Hematopoietic multipotent progenitor cell treated with erythropoietin and hydrocortisone succinate and interleukin-3 and kit ligand, for 8 days (in vitro differentiated cells): ENCODE results near the gene KRT79.

ENCODE experiments used
- DNase-seq: peaks from one replicate; pipeline ENCODE4 v3.0.0-alpha.2; 2015

KRT79 gene

DNA sequence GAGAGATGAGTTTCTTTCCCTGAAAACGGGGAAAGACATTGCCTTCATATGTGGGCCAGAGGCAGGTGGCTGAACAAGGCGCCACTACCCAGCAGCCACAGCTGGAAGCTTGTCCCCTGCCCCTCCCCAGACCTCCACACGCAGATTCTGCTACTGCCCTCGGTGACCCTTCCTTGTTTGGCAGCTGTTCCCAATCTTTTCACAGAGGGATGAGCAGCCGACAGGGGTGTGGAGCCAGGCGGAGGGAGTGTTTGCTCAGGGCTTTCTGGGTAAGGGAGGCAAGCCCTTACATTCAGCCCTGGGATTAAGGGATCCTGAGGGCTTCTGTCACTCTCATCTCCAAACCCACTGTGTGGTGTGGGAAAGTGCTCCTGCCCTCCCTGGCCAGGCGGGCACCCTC lies 15.7 kb downstream of the KRT79 start:
- no peak for DNase-seq

DNA sequence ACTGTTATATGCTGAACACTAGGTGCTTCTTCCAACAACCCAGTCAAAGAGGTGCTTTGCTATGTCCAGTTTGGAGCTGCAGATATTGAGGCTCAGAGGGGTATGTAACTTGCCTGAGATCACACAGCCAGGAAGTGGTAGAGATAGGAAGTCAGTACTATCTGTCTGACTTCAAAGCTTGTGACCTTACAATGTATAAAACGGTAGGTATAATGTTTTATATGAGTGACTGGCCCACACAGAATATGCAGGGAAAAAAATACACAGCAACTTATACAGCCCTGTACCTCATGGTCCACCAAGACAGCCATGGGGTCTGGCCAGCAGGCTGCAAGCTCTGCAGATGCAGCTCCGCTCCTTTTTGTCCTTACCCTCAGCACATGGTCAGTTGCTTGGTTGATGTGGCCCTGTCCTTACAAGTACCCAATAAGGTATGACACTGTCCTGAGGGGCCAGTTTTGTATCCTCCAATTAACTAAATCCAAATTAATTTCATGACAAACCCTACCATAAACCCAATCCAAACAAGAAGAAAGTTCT lies 16.3 kb downstream of the KRT79 start:
- DNase-seq = no peak

DNA sequence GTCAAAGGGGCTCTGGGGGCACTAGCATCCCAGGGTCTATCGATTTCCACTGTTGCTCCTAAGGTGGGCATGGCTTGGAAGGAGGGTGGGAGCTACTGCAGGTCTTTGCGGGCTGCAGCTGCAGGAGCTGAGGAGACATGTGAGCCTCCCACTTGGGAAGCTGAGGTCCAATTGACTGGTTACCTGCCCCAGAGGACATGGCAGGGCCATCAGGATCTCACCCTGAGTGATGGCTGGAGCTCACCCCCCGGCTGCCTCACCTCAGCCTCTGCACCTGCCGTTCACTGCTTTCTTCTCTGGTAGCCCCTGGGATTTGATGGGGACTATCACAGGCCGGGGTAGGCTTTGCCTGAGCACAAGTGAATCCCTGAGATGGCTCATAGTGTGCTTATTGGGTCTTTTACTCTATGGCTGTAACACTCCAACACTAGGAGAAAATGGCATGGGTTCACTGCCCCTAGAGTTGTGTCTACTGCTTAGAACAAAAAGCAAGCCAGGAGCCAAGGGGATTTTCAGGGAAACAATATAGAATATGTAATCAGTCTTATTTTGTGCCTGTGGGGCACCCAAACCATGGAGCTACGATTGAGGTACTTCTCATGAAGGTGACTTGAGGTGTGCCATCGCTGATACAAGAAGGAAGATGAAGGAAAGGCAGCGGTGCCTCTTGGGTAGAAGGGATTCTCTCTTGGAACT lies 17.0 kb downstream of the KRT79 start:
- DNase-seq = no peak

DNA sequence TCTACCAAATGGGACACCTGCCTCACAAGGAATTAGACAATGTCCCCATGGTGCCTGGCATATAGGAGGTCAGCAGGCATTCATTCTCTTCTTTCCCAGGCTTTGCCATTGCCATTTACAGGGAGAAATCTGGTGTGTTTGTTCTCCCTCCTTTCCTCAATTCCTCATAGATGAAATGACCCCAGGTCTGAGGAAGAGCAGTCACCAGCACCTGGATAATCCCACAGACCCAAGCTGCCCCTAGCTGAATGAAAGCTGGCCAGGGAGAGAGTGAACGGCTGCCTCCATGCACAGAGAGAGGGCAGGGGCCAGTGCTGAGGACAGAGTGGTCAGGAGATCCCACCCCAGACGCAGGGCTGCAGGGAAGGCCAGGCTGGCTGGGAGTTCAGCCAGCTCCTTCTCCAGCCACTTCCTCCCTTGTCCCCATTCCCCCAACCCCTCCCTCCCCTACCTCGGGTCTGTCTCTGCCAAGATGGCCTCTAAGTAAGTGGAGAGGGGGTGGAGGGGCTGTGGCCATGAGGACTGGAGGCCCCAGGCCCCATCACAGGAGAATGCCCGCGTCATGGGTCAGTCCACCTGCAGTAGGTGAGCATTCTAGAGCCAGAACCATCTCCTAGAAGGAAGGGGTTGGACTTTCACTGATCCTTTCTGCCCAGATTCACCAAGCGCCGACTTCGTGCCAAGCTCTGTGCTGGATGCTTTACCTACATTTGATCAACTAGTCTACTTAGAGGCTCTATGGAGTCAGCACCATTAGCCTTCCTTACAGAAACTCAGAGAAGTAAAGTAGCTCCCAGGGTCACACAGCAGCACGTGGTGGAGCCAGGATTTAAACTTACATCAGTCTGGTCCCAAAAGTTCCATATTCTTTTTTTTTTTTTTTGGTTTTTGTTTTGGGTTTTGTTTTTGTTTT lies 18.2 kb downstream of the KRT79 start:
- DNase-seq = no peak

DNA sequence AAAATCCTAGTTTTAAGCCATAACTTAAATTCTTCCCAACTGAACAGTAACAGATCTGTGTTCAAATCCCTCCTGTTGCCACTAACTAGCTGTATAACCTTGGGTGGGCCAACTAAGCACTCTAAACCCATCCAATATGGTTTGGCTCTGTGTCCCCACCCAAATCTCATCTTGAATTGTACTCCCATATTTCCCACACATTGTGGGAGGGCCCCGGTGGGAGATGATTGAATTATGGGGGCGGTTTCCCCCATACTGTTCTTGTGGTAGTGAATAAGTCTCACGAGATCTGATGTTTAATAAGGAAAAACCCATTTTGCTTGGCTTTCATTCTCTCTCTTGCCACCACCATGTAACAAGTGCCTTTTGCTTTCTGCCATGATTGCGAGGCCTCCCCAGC lies 18.9 kb downstream of the KRT79 start:
- DNase-seq = no peak

DNA sequence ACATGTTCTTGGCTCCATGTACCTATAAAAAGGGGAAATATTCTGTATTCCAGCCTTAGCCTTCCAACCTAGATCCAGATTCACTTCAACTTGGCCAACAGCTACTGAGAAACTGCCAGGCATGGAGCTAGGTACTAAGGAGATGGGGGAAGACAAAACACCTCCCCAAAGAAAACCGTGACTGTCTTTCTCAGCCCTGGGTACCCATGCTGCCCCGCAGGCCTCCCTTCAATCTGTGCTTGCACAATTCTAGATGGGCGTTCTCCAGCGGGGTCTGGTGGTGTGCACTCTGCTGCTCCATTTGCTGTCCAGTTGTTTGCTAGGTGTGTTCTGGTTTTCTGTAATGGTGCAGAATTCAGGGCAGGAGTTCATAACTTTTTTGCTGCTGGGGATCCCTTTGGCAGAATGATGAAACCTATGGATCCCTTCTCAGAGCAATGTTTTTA lies 19.4 kb downstream of the KRT79 start:
- no peak for DNase-seq

DNA sequence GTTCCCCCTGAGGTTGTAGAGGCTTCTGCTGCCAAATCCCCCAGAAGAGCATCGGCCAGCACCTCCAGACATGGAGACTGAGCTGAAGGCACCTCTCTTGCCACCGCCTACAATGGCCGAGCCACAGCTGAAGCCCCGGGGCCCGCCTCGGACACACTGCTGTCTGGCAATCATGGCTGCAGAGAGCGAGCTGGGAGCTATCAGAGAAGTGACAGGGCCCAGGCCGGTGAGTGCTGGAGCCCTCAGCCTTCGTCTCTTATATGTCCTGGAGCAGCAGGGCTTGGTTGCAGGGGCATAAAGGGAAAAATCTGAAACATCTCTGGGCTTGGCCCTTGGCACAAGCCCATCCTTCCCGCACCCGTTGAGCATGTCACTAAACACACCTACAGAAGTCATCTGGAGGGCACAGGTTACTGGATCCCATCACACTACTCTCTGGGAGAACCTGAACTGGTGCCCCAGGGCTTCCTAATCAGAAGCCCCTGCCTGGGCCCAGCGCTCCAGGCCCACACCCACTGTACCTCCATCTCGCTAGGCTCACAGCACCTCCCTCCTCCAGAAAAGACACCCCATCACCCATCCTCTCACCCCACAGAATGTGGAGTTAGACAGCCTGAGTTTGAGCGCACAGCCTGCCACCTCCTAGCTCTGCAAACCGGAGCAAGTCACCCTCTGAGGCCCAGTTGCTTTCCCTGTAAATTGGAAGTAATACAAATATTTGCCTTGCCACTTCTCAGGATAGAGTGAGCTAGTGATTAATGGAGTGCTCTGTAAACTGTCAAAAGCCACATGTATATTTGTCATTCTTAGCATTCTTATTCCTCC lies 20.0 kb downstream of the KRT79 start, which contains the start of gene KRT4:
TSS of gene KRT4 (minus strand) at position 232 of the 825 bp plus-strand sequence. CDS start at position 174, 58 bp downstream.
- DNase-seq = no peak

DNA sequence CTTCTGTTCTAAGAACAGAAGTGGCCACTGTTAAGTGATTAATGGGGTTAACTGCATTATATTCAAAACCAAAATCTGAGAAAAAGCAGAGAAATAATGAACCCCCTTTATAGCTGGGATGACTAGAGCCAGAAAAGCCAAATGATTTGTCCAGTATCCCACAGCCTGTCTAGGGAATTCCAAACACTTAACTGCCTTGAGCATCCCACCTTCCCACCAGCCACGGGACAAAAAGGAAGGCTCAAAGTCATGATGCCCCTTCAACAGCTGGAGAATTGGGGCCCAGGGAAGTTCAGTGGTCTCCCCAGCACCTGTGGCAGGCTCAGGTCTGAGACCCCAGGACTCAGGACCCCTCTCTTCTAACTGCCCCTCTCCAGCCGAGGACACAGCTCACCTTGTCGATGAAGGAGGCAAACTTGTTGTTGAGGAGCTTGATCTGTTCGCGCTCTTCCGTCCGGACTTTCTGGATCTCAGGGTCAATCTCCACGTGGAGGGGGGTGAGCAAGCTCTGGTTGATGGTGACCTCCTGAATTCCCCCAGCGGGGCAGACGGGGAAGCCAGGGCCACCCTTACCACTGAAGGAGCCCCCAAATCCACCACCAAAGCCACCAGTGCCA lies 20.8 kb downstream of the KRT79 start:
- no peak for DNase-seq

DNA sequence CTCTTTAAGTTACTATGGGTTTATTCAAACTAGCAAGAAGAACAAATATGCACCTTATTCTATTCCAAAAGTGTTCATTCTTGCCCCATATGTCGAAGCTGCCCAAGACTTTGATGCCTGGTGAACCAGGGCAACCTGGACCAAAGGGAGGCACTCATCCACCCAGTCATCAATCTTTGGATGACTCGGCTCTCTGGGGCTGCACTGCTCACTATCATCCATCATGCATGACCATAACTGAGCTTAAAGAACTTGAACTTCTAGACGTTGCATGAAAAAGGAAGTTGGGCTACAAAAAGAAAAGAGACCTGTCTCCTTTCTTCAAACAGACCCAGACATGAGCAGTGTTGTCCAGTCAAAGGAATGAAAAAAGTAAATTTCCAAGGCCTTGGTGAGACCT lies 21.4 kb downstream of the KRT79 start:
- no peak for DNase-seq

DNA sequence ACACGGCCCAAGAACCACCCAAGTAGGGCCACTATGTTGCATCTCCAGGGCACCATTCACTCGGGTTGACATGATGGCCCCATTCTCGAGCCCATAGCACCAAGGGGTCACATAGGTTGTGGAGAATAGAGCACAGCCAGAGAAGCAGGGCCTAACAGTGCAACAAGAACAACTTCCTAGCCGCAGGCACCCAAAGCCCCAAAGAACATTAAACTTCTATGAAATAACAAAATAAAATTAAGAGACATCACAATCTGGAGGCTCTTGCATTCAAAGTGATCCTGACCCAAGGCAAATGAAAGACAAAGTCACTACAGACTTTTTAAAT lies 22.1 kb downstream of the KRT79 start:
- DNase-seq = no peak

DNA sequence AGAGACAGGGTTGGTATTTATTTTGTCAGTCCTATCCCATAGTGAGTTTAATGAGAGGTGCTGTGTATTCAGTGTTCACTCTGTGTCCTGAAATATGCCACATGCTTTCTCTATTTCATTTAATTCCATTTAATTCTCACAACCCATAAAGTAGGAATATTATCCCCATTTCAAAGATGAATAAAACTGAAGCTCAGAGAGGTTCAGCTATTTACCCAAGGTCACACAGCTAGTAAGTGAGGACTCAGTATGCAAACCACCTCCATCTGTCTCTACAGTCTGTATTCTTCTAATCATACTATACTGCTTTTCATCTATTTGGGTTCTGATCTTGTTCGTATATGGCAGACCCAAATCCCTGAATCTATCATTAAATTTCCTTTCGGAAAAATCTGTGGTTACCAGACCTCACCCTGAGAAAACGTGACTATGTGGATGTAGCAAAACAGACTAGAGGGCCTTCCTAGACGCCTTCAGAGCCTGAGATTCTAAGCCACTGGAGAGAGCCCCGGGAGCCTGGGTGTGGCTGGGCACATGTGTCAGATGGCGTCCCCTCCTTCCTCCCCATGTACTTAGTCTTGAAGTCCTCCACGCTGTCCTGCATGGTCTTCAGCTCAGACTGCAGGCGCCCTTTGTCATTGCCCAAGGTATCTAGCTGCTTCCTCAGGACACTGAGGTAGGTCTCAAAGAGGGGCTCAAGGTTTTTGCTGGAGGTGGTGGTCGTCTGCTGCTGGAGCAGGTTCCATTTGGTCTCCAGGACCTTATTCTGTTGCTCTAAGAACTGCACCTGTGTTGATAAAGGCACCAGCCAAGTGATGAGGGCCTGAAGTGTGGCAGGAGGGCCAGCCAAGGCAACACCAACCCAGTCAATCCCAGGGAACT lies 22.7 kb downstream of the KRT79 start:
- DNase-seq = no peak

DNA sequence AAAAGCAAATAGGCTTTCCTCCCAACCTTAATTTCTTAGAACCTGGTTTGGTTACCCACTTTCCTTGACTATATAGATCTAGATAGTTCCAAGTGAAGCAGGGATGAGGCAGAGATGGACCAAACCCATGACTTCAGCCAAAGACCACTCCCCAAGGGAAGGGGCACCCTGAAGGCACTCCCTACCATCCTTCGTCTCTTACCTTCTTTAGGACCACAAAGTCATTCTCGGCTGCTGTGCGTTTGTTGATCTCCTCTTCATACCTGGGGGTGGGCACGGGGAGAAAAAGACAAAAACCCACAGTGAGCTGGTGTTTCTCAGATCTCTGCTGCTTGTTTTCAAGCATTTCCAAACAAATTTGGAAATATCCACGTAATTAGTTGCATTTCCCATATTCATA lies 23.6 kb downstream of the KRT79 start:
- DNase-seq = no peak

DNA sequence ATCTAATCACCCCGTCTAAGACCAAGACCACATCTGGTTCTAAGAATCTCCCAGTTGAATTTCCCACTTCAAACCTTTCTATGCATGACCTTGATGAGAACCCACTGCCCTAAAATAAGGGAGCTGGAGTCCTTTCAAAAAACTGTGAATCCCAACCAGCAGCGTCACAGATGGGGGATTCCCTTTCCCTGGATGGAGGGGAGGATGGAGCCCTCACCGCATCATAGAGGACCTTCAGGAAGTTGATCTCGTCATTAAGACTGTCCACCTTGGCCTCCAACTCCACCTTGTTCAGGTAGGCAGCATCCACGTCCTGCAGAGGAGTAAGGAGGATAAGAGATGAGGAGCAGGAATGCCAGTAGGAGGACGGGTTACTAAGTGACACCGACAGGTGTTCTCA lies 24.9 kb downstream of the KRT79 start:
- DNase-seq = no peak

DNA sequence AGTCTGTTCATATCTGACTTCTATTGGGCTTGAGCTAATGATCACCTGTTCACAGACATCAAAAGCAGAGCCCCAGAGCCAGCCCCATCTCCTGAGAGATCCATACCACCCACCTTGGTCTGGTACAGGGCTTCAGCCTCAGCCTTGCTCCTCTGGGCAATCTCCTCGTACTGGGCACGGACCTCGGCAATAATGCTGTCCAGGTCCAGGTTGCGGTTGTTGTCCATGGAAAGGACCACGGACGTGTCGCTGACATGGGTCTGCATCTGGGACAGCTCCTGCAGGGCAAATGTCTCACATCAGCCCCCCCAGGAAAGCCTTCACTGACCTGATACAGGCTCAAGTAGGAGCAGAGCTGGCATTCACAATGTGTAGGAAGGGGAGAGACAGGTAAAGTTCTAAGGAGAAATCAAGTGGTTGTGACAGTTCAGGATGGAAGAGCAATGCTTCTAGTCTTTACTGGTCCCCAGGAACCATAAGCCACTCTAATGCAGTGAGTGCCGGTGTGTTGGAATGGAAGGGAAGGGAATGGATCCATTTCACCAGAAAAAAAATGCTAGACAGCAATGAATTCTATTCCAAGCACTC lies 25.4 kb downstream of the KRT79 start:
- DNase-seq = no peak

DNA sequence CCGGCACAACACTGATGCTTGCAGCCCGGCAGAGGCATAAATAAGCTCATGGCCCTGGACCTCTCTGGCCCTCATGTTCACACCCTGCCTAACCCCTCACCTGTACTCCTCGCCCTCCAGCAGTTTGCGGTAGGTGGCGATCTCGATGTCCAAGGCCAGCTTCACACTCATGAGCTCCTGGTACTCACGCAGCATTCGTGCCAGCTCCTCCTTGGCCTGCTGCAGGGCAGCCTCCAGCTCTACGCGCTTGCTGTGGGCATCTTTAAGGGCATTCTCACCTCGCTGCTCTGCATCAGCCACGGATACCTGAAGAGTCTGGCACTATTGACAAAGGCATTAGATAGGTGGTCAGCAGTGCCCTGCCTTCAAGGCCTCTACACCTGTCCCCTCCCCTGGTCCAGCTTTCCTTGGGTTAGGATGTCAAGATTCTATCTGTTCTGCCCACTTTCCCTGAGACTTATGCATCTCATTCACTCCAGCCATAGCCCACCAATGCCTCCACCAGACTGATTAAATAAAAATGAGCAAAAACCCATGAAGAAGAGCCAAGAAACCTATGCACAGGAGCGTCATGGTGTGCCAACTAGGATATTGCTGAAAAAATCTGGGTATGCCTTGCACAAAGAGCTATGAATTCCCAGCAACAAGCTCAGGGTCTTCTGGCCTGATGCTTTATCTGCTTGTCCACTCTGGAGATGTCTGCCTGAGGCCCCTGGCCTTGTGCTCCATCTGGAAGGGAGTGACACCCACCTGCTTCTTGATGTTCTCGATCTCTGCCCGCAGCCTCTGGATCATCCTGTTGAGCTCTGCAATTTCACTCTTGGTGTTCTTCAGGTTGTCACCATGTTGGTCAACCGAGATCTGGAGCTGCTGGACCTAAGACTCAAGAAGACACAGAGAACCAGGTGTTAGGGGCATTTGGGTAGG lies 26.3 kb downstream of the KRT79 start:
- no peak for DNase-seq

DNA sequence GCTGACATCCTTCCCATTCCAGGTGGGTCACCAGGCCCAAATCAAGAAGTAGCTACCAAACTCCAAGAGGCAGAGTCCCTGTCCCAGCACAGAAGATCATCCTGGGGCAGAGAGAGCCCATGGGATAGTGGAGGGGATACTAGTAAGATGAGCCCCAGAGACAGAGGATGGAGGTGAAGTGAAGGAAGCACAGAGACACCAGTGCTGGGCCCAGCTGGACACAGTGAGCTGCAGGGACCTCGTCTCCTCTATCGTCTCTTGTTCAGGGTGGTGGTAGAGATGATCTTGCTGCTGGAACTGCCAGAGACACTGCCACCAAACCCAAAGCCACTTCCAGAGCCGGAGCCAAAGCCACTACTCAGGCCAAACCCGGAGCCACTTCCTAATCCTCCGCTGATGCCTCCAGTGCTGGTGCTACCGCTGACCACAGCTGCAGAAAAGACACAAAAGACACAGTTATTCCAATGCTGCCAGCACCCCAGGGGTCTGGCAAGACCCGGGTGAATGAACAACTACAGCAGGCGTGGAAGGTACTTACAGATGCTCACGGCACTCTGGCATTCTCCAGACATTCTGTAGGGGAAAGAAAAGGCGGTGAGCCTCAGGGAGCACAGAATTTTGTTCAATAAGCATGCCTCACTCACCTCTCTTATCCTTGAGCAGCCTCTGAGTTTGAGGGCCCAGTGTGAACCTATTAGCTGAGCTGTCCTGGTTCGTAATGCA lies 27.1 kb downstream of the KRT79 start:
- no peak for DNase-seq

DNA sequence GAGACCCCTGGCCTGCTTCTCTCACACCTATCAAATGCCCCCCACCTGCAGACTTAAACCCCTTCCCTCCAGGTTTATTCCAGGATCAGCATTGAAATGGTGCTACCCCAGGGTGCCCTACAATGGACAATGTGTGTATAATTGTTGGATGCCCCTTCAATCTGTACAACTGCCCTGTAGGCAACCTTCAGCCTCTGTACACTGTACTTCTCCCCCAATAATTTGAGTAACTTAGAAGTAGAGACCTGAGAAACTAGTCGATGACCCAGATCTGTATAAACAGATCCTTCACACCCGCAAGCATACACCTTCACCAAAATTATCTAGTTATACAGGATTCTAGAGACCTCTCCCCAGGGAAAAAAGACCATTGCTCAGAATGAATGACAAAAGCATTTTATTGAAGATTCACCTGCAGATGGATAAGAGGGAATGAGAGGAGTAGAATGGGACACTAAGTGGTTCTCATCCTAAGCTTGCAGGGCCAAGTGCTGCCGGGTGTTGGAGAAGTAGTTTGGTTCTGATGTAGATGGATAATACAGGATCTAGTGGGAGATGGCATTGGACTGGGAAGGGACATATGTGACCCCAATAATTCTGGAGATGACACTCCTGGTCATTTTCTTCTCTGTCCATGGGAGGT lies 27.8 kb downstream of the KRT79 start:
- DNase-seq = no peak

DNA sequence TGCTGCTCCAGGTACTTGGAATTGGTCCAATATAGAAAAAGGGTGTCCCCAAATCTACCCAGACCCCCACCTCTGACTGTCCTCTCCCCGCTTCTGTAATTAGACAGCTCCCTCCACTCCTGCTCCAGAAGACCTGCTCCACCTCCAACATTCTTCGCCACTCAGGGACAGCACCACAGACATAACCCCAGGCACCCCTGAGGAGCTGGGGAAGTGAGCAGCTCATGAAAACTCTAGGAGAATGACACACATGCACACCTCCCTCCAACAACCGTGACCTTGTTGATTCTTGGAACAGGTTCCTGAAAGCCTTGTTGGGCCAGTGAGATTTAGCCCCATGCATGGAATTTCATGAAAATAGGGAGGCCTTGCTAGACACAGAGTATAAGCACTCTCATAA lies 28.4 kb downstream of the KRT79 start:
- DNase-seq = no peak

DNA sequence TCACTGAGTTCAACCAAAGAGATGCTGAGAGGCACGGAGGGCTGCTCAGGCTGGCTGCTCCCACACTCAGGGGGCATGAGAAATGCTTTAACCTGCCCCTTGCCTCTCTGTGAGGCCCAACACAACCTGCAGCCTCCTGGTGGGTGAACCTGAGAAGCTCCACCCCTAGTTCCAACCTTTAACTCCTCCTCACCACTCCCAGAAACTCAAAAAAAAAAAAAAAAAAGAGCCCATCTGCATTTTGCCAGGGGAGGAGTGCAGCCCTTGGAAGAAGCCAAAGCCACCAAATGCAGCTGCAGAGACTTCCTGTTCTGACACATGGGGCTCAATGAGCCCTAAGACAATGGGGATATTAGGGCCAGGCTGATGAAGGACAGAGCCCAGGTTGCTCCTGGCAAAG lies 29.1 kb downstream of the KRT79 start:
- no peak for DNase-seq
